NCI-H2029 treated with DMSO at 0.1 percent for 48 hours (cell line): Measurements from ENCODE around the gene MMP20.

Source experiments
- DNase-seq: peaks from one replicate; lab custom pipeline; 2025; lab: John Stamatoyannopoulos, UW

The MMP20 gene

GRCh38 chr11:102592634-102593581 is 32.2 kb downstream of the MMP20 start:
- DNase-seq, result no peak

- no peak for DNase-seq
Measured at GRCh38 chr11:102592131-102592530, 33.0 kb downstream of the MMP20 start.

- no peak for DNase-seq
Measured at GRCh38 chr11:102591160-102591718, 33.9 kb downstream of the MMP20 start.

- DNase-seq, result no peak
Measured at GRCh38 chr11:102590276-102591049, 34.7 kb downstream of the MMP20 start.

- DNase-seq, result no peak
Measured at GRCh38 chr11:102589047-102589459, 36.1 kb downstream of the MMP20 start.

- DNase-seq, result no peak
Measured at GRCh38 chr11:102587722-102588121, 37.4 kb downstream of the MMP20 start.

- no peak for DNase-seq
Measured at GRCh38 chr11:102583141-102583873, 41.8 kb downstream of the MMP20 start.

- no peak for DNase-seq
Measured at GRCh38 chr11:102582140-102582539, 43.0 kb downstream of the MMP20 start.

GRCh38 chr11:102581066-102581465 is 44.1 kb downstream of the MMP20 start:
- DNase-seq, result no peak

GRCh38 chr11:102580185-102580951 is 44.8 kb downstream of the MMP20 start:
- DNase-seq, result no peak

GRCh38 chr11:102577723-102578122 is 47.4 kb downstream of the MMP20 start:
- no peak for DNase-seq

GRCh38 chr11:102577182-102577581 is 48.0 kb downstream of the MMP20 start:
- no peak for DNase-seq

GRCh38 chr11:102576350-102576749 is 48.8 kb downstream of the MMP20 start:
- DNase-seq, result no peak

- no peak for DNase-seq
Measured at GRCh38 chr11:102575012-102575411, 50.1 kb downstream of the MMP20 start.

- DNase-seq, result no peak
Measured at GRCh38 chr11:102573851-102574250, 51.3 kb downstream of the MMP20 start.

- DNase-seq, result no peak
Measured at GRCh38 chr11:102572554-102573220, 52.4 kb downstream of the MMP20 start.

- no peak for DNase-seq
Measured at GRCh38 chr11:102568851-102569250, 56.3 kb downstream of the MMP20 start.

GRCh38 chr11:102566112-102566511 is 59.0 kb downstream of the MMP20 start:
- no peak for DNase-seq

GRCh38 chr11:102564110-102564509 is 61.0 kb downstream of the MMP20 start:
- no peak for DNase-seq

- DNase-seq, result no peak
Measured at GRCh38 chr11:102561636-102562035, 63.5 kb downstream of the MMP20 start.
